Dermis microvascular lymphatic vessel endothelial cell (primary cell): ENCODE results near the gene ADAMTS9. TPM values are rescaled to one million over a fixed set of nuclear protein-coding genes. Genes with fewer than 3 reads are reported as not detected.

Experiments used
- DNase-seq, 2 donors: peaks; one replicate each; pipeline versions ENCODE4 v3.0.0 to v3.0.0-alpha.2; 2010; ENCODE audit warnings: low read depth in 2 of 2
- total RNA-seq: library from RNA; depleted of rRNA; stranded (reverse); fragments of >200 nt; gene quantifications from 2 replicates; pipeline ENCODE4 v1.2.1, GENCODE V29; 2014

The ADAMTS9 gene, protein sequence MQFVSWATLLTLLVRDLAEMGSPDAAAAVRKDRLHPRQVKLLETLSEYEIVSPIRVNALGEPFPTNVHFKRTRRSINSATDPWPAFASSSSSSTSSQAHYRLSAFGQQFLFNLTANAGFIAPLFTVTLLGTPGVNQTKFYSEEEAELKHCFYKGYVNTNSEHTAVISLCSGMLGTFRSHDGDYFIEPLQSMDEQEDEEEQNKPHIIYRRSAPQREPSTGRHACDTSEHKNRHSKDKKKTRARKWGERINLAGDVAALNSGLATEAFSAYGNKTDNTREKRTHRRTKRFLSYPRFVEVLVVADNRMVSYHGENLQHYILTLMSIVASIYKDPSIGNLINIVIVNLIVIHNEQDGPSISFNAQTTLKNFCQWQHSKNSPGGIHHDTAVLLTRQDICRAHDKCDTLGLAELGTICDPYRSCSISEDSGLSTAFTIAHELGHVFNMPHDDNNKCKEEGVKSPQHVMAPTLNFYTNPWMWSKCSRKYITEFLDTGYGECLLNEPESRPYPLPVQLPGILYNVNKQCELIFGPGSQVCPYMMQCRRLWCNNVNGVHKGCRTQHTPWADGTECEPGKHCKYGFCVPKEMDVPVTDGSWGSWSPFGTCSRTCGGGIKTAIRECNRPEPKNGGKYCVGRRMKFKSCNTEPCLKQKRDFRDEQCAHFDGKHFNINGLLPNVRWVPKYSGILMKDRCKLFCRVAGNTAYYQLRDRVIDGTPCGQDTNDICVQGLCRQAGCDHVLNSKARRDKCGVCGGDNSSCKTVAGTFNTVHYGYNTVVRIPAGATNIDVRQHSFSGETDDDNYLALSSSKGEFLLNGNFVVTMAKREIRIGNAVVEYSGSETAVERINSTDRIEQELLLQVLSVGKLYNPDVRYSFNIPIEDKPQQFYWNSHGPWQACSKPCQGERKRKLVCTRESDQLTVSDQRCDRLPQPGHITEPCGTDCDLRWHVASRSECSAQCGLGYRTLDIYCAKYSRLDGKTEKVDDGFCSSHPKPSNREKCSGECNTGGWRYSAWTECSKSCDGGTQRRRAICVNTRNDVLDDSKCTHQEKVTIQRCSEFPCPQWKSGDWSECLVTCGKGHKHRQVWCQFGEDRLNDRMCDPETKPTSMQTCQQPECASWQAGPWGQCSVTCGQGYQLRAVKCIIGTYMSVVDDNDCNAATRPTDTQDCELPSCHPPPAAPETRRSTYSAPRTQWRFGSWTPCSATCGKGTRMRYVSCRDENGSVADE (N-terminal part only)
- total RNA-seq, result 33.4 and 38.2 TPM in 2 replicates

GRCh38 chr3:64687781-64688604 is at the start of gene ADAMTS9:
Gene ADAMTS9 (minus strand): TSS chr3:64688000. CDS start chr3:64687657, 343 bp downstream.
- peak in 1 of 2 donors; percentile 86 for DNase-seq

DNA sequence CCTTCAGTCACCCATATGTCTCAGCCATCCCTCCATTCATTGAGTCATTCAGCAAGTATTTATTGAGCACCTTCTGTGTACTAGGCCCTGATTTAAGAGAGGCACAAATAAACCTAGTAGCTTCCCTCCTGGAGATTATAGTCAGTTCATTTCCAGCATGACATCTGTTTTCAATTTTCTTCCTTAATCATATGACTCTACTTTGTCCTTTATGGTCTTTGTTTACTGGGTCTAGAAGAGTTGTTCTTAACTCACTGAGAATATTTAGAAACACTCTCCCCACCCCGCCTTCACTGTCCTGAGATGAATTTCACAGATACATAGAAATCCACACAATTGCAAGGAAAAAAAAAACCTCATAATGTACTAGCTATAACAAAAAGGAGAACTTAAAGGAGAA is 44.8 kb upstream of the ADAMTS9 start:
- DNase-seq, result no peak

- DNase-seq, result no peak
Observed at GRCh38 chr3:64730681-64731080, 42.9 kb upstream of the ADAMTS9 start.

DNA sequence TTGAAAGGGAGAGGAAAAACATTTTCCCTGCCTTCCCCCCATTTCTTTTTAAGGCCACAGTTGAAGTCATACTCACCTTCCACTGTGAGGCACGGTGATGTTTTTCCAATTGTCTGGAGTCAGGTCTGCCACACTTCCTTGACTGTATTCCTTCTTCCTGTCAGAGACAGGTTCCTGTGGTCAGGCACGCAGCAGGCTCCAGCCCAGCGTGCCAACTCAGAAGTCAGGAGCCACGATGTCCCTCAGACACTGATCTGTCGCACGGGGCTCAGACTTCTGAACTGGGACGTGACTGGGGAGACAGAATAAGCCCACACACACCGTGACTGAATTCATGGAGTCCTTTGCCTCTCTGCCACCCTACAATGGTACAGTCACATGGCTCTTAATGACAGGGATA is 41.2 kb upstream of the ADAMTS9 start:
- DNase-seq, result peak in 1 of 2 donors; percentile 49

DNA sequence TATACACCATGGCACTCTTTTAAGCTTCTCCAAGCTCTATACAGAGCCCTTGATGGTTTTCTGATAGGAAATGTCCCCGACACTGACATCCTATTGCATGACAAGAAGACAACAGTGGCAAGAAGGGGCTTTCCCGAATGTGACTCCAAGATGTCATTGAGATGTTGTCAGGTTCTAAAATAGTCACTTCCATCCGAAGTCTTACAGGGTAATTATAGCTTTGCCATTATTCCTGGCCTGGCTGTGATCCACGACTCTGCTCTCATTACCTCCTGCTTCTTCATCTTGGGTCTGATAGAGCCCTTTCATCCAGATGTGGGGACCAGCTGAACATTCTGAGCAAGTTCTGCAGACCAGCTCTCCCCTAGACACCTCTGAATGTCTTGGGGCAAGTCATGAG is 40.6 kb upstream of the ADAMTS9 start:
- DNase-seq, result no peak

- DNase-seq, result no peak
Observed at GRCh38 chr3:64726414-64727090, 38.8 kb upstream of the ADAMTS9 start.

GRCh38 chr3:64718976-64719375 is 31.2 kb upstream of the ADAMTS9 start:
- DNase-seq, result no peak

GRCh38 chr3:64717872-64718613 is 30.2 kb upstream of the ADAMTS9 start:
- DNase-seq, result peak in 1 of 2 donors; percentile 9

- DNase-seq, result no peak
Observed at GRCh38 chr3:64717411-64717810, 29.6 kb upstream of the ADAMTS9 start.

- DNase-seq, result no peak
Observed at GRCh38 chr3:64716110-64716710, 28.4 kb upstream of the ADAMTS9 start.

DNA sequence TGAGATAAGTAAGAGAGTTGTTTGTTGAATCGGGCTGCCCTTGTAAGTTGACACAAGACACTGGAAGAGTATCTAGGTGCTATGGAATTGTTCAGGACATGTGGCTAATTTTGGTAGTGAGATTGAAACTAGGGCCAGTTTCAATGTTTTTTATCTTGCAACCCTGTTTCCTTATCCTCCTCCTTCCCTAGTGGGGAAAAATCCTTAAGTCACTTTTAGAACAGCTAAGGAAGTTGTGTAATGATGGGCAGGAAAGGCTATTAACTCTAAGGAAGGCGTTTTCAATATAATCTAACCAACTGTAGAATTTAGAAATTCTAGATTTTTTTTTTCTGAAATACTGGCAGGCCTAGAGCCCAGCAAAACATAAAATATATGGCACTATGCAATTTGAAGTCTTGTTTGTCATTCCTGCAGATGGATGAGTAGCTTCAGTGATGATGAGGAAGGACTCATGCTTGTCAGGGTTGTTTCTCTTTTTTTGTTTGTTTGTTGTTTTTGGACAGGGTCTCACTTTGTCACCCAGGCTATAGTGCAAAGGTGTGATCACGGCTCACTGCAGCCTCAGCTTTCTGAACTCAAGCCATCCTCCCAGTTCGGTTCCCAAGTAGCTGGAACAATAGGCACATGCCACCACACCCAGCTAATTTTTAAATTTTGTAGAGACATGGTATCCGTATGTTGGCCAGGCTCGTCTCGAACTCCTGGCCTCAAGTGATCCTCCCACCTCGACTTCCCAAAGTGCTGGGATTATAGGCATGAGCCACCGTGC is 27.6 kb upstream of the ADAMTS9 start:
- no peak for DNase-seq

DNA sequence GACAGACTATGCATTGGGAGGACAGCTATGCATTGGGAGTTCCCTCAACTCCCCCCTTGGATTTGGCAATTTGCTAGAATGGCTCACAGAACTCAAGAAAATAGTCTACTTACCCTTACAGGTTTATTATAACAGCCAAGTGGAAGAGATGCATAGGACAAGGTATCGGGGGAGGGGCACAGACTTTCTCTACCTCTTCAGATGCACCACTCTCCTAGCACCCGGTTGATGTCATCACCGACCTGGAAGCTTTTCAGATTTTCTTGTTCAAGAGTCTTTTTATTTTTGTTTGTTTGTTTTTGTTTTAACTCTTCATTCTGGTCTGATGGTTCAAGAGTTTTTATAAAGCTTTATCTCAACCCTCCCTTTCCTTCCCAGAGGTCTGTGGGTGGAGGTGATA is 20.7 kb upstream of the ADAMTS9 start:
- DNase-seq, result no peak

- no peak for DNase-seq
Observed at GRCh38 chr3:64705946-64706345, 18.1 kb upstream of the ADAMTS9 start.

DNA sequence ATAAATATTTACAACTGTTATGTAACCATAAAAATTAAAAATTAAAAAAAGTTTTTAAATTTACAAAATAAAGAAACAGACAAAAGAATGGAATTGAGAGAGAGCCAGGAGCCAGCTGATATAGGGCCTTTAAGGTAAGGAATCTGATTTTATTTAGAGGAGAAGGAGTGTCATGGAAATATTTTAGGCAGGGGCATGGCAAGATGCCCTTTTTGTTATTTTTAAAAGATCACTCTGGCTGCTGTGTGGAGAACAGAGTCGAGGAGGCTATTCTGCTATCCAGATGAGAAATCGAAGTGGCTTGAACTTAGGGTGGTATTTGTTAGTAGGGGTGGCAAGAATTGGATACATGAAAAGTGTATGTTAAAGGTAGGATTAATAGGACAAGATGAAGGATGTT is 9.1 kb upstream of the ADAMTS9 start:
- no peak for DNase-seq

DNA sequence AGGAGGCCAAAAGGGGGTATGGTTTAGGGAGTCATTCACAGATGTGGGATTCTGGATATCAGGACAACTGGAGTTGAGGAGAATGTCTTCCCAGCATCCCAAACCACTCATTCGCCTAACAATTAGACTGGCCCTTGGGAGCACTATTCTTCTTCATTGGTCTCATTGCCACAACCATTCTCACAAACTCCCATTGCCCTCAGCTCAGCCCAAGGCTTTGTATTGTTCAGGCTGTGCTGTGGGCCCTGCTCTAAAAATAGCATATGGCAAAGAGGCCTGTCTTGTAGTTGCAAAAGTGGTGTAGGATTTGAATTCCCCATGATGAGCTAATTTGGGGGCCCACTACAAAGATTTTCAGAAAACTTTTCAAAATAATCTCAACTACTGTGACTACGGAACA is 6.3 kb upstream of the ADAMTS9 start:
- no peak for DNase-seq

DNA sequence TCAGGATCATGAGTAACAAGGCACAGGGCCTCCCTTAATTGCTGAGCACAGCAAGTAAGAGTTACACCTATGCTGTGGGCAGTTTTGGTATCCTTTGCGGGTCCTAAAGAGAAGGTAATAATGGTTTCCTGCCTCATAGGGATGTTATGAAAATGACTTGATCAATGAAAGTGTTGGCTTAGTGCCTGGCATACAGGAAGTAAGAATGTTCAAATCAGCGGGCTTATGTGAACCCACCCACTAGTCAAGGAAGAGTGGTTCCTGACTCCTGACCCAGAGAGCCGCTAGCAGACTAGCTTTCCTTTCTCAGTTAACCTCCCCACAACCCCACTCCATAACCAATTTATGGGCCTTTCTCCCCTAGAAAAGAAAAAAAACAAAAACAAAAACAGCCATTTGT is 5.2 kb upstream of the ADAMTS9 start:
- DNase-seq, result peak in 1 of 2 donors; percentile 73

DNA sequence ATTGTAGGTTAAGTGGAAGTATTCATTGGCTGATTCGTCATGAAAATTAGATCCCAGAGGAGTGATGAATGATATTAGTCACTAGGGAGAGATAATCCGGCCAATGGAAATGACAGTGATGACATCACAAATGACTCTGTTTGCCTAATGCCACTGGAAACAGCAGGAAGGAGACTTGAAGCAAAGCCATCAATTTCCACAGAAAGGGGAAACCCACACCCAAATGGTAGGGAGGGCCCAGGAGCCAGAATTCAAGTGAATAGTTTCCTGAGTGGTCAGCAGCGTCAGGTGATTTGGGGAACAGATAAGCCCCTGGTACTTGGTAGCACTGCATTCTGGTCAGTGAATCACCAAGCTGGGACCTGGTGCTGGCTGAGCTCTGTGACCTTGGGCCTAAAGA is 3.3 kb upstream of the ADAMTS9 start:
- peak; percentile 59 to 87 for DNase-seq

GRCh38 chr3:64687086-64687780 is 567 bp downstream of the ADAMTS9 start:
- DNase-seq, result no peak
